ENCODE measurements around the gene CHST8. TPM values are rescaled to one million over a fixed set of nuclear protein-coding genes. Genes with fewer than 3 reads are reported as not detected.

Gene CHST8
- total and polyA plus RNA-seq, 7 experiments from 2014 or later = not detected

Other genes with a start within 250 kb of the CHST8 start
- gene CEBPG, start 248.2 kb upstream of the CHST8 start, total RNA-seq = 10 to 100 TPM; 17.1 to 22.4 (median 21.1) TPM
- gene CEBPG, start 248.2 kb upstream of the CHST8 start, polyA plus RNA-seq = 1 to 10 TPM; 7.8 to 7.9 TPM
- 10 to 100 TPM; 21.9 to 35.6 (median 24.5) TPM for gene PEPD, start 100.2 kb upstream of the CHST8 start, total RNA-seq
- 100 to 1,000 TPM in 1 of 2 donors, 10 to 100 TPM in 1; 92.3 to 126 TPM for gene PEPD, start 100.2 kb upstream of the CHST8 start, polyA plus RNA-seq
- 10 to 100 TPM in 1 of 5 experiments, 1 to 10 TPM in 3, under 1 TPM in 1; 0.95 to 11.6 (median 2.5) TPM for gene KCTD15, start 174.9 kb downstream of the CHST8 start, total RNA-seq
- not detected for gene KCTD15, start 174.9 kb downstream of the CHST8 start, polyA plus RNA-seq

Measured in naive thymus-derived CD4-positive, alpha-beta T cell (primary cell).